OCI-LY7 (cell line): ENCODE results near the gene OR5L1.

Experiments used
- EZH2phosphoT487 ChIP-seq: fragments of 200-600 bp; sonication (generic); IDR thresholded peaks from 2 replicates; pipeline ENCODE4 v1.6.1; 2018; ENCODE audit warnings: low read depth, borderline replicate concordance, mild to moderate bottlenecking, mixed run types, antibody characterized with exemption, low read length, moderate library complexity, mixed read lengths
- TF ChIP-seq, protein P1 (sequence below): fragments of 200-600 bp; sonication (generic); conservative IDR thresholded peaks from 2 replicates; pipeline ENCODE4 v1.5.1; 2014; ENCODE audit warnings: mild to moderate bottlenecking, antibody characterized with exemption, low read length, moderate library complexity, mixed read lengths

DNA sequence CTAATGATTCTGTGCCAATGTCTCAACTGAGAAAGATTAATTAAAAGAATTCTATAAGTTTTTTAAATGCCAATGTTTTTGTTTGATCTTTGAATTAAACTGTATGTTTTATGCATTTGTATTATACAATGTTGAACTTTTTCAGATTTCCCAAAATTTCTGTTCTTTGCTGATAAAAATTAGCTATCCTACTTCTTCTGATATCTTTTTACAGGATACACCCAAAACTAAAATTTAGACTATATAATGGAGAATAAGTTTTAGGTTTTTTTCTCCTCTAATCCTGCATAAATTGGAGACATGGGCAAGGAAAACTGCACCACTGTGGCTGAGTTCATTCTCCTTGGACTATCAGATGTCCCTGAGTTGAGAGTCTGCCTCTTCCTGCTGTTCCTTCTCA lies 15.8 kb downstream of the OR5L1 start, which contains the start of gene OR5L2:
- TF ChIP-seq, protein P1, sequence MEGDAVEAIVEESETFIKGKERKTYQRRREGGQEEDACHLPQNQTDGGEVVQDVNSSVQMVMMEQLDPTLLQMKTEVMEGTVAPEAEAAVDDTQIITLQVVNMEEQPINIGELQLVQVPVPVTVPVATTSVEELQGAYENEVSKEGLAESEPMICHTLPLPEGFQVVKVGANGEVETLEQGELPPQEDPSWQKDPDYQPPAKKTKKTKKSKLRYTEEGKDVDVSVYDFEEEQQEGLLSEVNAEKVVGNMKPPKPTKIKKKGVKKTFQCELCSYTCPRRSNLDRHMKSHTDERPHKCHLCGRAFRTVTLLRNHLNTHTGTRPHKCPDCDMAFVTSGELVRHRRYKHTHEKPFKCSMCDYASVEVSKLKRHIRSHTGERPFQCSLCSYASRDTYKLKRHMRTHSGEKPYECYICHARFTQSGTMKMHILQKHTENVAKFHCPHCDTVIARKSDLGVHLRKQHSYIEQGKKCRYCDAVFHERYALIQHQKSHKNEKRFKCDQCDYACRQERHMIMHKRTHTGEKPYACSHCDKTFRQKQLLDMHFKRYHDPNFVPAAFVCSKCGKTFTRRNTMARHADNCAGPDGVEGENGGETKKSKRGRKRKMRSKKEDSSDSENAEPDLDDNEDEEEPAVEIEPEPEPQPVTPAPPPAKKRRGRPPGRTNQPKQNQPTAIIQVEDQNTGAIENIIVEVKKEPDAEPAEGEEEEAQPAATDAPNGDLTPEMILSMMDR, result no peak
- no peak for TF ChIP-seq EZH2phosphoT487
